IPS-20b (cell line): ENCODE data around the gene MED13L.

ENCODE experiments used
- H3K27ac ChIP-seq: one replicate; pipeline ENCODE4 v1.5.1; 2013; ENCODE audit warnings: low read length
- H3K27me3 ChIP-seq: 2 replicates; pipeline ENCODE4 v1.6.1; 2013; ENCODE audit warnings: mild to moderate bottlenecking, low read length, inconsistent platforms; ENCODE audit not compliant: insufficient read depth
- H3K36me3 ChIP-seq: 2 replicates; pipeline ENCODE4 v1.6.1; 2013; ENCODE audit warnings: low read depth, mild to moderate bottlenecking, inconsistent platforms, low read length, moderate library complexity; ENCODE audit not compliant: insufficient read depth
- H3K4me1 ChIP-seq: 2 replicates; pipeline ENCODE4 v1.6.1; 2013; ENCODE audit warnings: mild to moderate bottlenecking, control low read depth, inconsistent platforms, low read length, moderate library complexity; ENCODE audit not compliant: insufficient read depth
- H3K4me3 ChIP-seq: 2 replicates; pipeline ENCODE4 v1.5.1; 2013; ENCODE audit warnings: mild to moderate bottlenecking, low read length, inconsistent platforms
- H3K9ac ChIP-seq: 2 replicates; pipeline ENCODE4 v1.6.1; 2013; ENCODE audit warnings: low read depth, mild to moderate bottlenecking, inconsistent platforms, low read length, moderate library complexity
- H3K9me3 ChIP-seq: 2 replicates; pipeline ENCODE4 v1.6.1; 2013; ENCODE audit warnings: mild to moderate bottlenecking, low read depth, low read length, inconsistent platforms; ENCODE audit not compliant: insufficient read depth

The MED13L gene

GRCh38 chr12:116087399-116087798 lies 190.1 kb downstream of the MED13L start:
- no peaks in the 10 kb centered on the region for H3K36me3 ChIP-seq
- no peaks in the 10 kb centered on the region for H3K9me3 ChIP-seq
- peaks cover 9% of the 10 kb centered on the region for H3K4me1 ChIP-seq
- no peak overlapping the region for H3K4me3 ChIP-seq
- H3K9ac ChIP-seq: no peak overlapping the region
- no peak overlapping the region for H3K27ac ChIP-seq
- H3K27me3 ChIP-seq: no peaks in the 10 kb centered on the region

- Histone ChIP-seq H3K36me3 (no peaks in the 10 kb centered on the region), H3K4me3 (no peak overlapping the region), H3K27me3 (no peaks in the 10 kb centered on the region), H3K27ac (no peak overlapping the region), H3K9ac (no peak overlapping the region), H3K4me1 (peaks cover 7% of the 10 kb centered on the region), H3K9me3 (no peaks in the 10 kb centered on the region)
Measured at GRCh38 chr12:116080415-116080814, 197.1 kb downstream of the MED13L start.

GRCh38 chr12:116078396-116078795 lies 199.1 kb downstream of the MED13L start:
- no peak overlapping the region for H3K4me3 ChIP-seq
- no peaks in the 10 kb centered on the region for H3K27me3 ChIP-seq
- H3K36me3 ChIP-seq: no peaks in the 10 kb centered on the region
- H3K4me1 ChIP-seq: peaks cover 12% of the 10 kb centered on the region
- H3K9me3 ChIP-seq: no peaks in the 10 kb centered on the region
- no peak overlapping the region for H3K27ac ChIP-seq
- no peak overlapping the region for H3K9ac ChIP-seq

- Histone ChIP-seq H3K36me3 (no peaks in the 10 kb centered on the region), H3K4me3 (no peak overlapping the region), H3K27ac (no peak overlapping the region), H3K9ac (no peak overlapping the region), H3K4me1 (peaks cover 12% of the 10 kb centered on the region), H3K9me3 (no peaks in the 10 kb centered on the region), H3K27me3 (no peaks in the 10 kb centered on the region)
Measured at GRCh38 chr12:116077431-116077830, 200.1 kb downstream of the MED13L start.

- no peaks in the 10 kb centered on the region for H3K9me3 ChIP-seq
- no peak overlapping the region for H3K9ac ChIP-seq
- no peak overlapping the region for H3K27ac ChIP-seq
- no peaks in the 10 kb centered on the region for H3K36me3 ChIP-seq
- no peak overlapping the region for H3K4me3 ChIP-seq
- no peaks in the 10 kb centered on the region for H3K27me3 ChIP-seq
- peaks cover 16% of the 10 kb centered on the region for H3K4me1 ChIP-seq
Measured at GRCh38 chr12:116076399-116076798, 201.1 kb downstream of the MED13L start.

- Histone ChIP-seq H3K27ac (no peak overlapping the region), H3K9ac (no peak overlapping the region), H3K36me3 (no peaks in the 10 kb centered on the region), H3K4me1 (peaks cover 16% of the 10 kb centered on the region), H3K4me3 (no peak overlapping the region), H3K27me3 (no peaks in the 10 kb centered on the region), H3K9me3 (no peaks in the 10 kb centered on the region)
Measured at GRCh38 chr12:116074686-116075085, 202.8 kb downstream of the MED13L start.

- Histone ChIP-seq H3K4me1 (peaks cover 10% of the 10 kb centered on the region), H3K27me3 (no peaks in the 10 kb centered on the region), H3K36me3 (no peaks in the 10 kb centered on the region), H3K27ac (no peak overlapping the region), H3K9ac (no peak overlapping the region), H3K4me3 (no peak overlapping the region), H3K9me3 (no peaks in the 10 kb centered on the region)
Measured at GRCh38 chr12:116071555-116072230, 205.8 kb downstream of the MED13L start.

GRCh38 chr12:116070444-116070843 lies 207.0 kb downstream of the MED13L start:
- H3K9me3 ChIP-seq: no peaks in the 10 kb centered on the region
- H3K4me1 ChIP-seq: peaks cover 10% of the 10 kb centered on the region
- H3K27me3 ChIP-seq: no peaks in the 10 kb centered on the region
- H3K4me3 ChIP-seq: no peak overlapping the region
- no peak overlapping the region for H3K9ac ChIP-seq
- H3K27ac ChIP-seq: no peak overlapping the region
- no peaks in the 10 kb centered on the region for H3K36me3 ChIP-seq

GRCh38 chr12:116069943-116070342 lies 207.6 kb downstream of the MED13L start:
- Histone ChIP-seq H3K27me3 (no peaks in the 10 kb centered on the region), H3K4me1 (peaks cover 5% of the 10 kb centered on the region; the same call in 1 of the 2 replicates), H3K36me3 (no peaks in the 10 kb centered on the region), H3K4me3 (no peak overlapping the region), H3K27ac (no peak overlapping the region), H3K9ac (no peak overlapping the region), H3K9me3 (no peaks in the 10 kb centered on the region)

- Histone ChIP-seq H3K4me1 (0 out of 2 replicates have a peak, but pooled peaks cover 5% of the 10 kb centered on the region), H3K27me3 (no peaks in the 10 kb centered on the region), H3K36me3 (no peaks in the 10 kb centered on the region), H3K27ac (no peak overlapping the region), H3K9me3 (no peaks in the 10 kb centered on the region), H3K4me3 (no peak overlapping the region), H3K9ac (no peak overlapping the region)
Measured at GRCh38 chr12:116068853-116069252, 208.6 kb downstream of the MED13L start.

GRCh38 chr12:116068371-116068770 lies 209.1 kb downstream of the MED13L start:
- Histone ChIP-seq H3K9ac (no peak overlapping the region), H3K27ac (no peak overlapping the region), H3K4me1 (0 out of 2 replicates have a peak, but pooled peaks cover 5% of the 10 kb centered on the region), H3K4me3 (no peak overlapping the region), H3K36me3 (no peaks in the 10 kb centered on the region), H3K27me3 (no peaks in the 10 kb centered on the region), H3K9me3 (no peaks in the 10 kb centered on the region)

- Histone ChIP-seq H3K36me3 (no peaks in the 10 kb centered on the region), H3K4me1 (0 out of 2 replicates have a peak, but pooled peaks cover 5% of the 10 kb centered on the region), H3K9me3 (no peaks in the 10 kb centered on the region), H3K9ac (no peak overlapping the region), H3K27me3 (no peaks in the 10 kb centered on the region), H3K4me3 (no peak overlapping the region), H3K27ac (no peak overlapping the region)
Measured at GRCh38 chr12:116067892-116068291, 209.6 kb downstream of the MED13L start.
